ENCODE data around the gene DNPH1.

DNA sequence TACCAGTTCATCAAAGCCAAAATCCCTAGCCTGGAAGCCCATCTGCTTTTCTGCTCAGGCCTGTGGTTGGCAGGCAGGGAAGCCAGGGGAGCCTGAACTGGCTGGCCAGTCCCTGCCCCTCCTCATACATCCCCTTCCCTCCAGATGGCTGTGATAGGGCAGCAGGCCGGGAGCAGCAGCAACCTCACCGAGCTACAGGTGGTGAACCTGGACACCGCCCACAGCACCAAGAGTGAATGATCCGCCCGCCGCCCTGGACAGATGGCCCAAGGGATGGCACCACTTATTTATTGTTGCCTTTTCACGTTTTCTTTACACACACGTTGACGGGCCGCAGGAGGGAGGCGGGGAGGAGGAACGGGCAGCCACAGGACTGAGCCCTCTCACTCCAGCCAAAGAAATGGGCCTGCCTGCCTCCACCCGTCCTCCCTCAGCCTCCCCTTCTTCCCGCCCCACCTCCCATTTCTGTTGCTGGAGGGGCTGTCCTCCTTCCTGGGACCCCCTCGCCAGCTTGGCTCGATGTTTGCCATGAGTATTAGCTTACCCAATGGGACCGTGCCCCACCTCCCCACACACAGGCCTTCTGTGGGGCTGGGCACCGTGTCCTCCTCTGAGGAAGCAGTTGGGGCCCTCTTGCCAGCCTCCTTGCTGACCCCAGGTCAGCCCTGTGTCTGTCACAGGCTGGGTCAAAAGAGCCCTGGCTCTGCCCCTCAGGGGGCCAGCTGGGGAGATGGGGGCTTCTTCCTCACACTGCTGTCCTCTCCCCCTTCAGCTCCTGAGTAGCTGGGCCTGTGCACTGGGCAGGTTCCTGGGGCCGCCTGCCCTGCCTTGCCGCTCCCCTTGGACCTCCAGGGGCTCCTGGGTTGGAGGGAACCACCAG, 50.1 kb downstream of the DNPH1 start:
- TF ChIP-seq, protein P1, sequence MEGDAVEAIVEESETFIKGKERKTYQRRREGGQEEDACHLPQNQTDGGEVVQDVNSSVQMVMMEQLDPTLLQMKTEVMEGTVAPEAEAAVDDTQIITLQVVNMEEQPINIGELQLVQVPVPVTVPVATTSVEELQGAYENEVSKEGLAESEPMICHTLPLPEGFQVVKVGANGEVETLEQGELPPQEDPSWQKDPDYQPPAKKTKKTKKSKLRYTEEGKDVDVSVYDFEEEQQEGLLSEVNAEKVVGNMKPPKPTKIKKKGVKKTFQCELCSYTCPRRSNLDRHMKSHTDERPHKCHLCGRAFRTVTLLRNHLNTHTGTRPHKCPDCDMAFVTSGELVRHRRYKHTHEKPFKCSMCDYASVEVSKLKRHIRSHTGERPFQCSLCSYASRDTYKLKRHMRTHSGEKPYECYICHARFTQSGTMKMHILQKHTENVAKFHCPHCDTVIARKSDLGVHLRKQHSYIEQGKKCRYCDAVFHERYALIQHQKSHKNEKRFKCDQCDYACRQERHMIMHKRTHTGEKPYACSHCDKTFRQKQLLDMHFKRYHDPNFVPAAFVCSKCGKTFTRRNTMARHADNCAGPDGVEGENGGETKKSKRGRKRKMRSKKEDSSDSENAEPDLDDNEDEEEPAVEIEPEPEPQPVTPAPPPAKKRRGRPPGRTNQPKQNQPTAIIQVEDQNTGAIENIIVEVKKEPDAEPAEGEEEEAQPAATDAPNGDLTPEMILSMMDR (IDR thresholded peaks at IDR 0.05) = no peak
- no peak for TF ChIP-seq POLR2A (IDR thresholded peaks at IDR 0.05)
